ENCODE data around the gene SURF4.
"Not testable (repeated sequence)": the region's sequence is repeated elsewhere in the genome, so short reads cannot be mapped to it uniquely, and the experiment has no call there.

SURF4 gene

GRCh38 chr9:133397370-133397769, 21.5 kb upstream of the SURF4 start:
- no peak for DNase-seq (ENCODE audit: low spot score)

- DNase-seq (ENCODE audit: low spot score) = peak; percentile 57
Measured at GRCh38 chr9:133396952-133397351, 21.1 kb upstream of the SURF4 start.

- no peak for DNase-seq (ENCODE audit: low spot score)
Measured at GRCh38 chr9:133394687-133395271, 18.9 kb upstream of the SURF4 start.

DNA sequence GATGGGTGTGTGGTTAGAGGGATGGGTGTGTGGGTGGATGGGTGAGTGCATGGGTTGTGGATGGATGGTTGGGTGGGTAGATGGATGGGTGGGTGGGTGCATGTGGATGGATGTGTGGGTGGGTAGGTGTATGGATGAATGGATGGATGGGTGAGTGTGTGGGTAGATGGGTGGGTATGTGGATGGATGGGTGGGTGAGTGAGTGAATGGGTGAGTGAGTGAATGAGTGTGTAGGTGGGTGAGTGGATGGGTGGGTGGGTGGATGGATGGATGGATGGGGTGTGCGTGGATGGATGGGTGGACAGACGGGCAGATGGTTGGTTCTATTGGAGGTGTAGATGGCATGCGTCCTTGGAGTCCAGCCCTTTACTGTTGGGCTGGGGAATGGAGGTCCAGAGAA, 17.5 kb upstream of the SURF4 start:
- no peak for DNase-seq (ENCODE audit: low spot score)

- DNase-seq (ENCODE audit: low spot score) = not testable (repeated sequence)
Measured at GRCh38 chr9:133392308-133392707, 16.4 kb upstream of the SURF4 start.

- DNase-seq (ENCODE audit: low spot score) = not testable (repeated sequence)
Measured at GRCh38 chr9:133391449-133391848, 15.6 kb upstream of the SURF4 start.

DNA sequence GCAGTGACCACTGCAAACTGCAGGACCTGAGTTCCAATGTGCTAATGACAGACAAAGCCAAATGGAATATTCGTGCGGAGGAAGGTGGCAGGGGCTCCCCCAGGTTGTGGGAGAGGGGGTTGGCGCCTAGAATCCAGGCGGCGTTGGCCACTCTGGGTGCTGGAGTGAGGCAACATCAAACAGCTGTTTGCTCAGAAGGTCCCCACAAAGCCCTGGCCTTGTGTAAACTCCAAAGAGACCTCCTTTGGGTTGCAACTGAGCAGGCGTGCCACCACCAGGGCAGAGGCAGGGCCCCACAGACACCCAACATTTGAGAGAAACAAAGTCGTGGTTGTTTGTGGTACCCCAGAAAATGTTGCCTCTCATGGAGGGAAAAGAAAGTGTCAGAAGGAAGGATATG, 14.9 kb upstream of the SURF4 start:
- no peak for DNase-seq (ENCODE audit: low spot score)

DNA sequence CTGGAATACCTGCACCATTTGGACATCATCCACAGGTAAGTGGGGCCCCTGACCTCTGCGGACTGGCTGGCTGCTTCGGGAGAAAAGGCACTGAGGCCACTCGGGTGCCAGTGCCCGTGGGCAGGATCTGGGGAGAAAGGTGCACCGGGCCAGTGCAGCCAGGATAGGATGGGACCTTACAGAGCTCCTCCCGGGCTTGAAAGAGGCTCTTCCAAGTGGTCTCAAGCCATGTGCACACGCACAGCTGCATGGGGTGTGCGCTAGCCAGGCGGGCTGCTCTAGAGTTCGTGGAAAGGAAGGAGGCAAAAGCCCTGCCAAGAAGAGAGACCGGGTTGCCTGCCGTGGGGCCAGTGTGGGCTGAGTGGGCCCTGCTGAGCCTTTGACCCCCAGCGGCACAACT, 13.7 kb upstream of the SURF4 start:
- no peak for DNase-seq (ENCODE audit: low spot score)

GRCh38 chr9:133389025-133389557, 13.2 kb upstream of the SURF4 start:
- no peak for DNase-seq (ENCODE audit: low spot score)

- no peak for DNase-seq (ENCODE audit: low spot score)
Measured at GRCh38 chr9:133387680-133388079, 11.8 kb upstream of the SURF4 start.

- no peak for DNase-seq (ENCODE audit: low spot score)
Measured at GRCh38 chr9:133386338-133386737, 10.5 kb upstream of the SURF4 start.

DNA sequence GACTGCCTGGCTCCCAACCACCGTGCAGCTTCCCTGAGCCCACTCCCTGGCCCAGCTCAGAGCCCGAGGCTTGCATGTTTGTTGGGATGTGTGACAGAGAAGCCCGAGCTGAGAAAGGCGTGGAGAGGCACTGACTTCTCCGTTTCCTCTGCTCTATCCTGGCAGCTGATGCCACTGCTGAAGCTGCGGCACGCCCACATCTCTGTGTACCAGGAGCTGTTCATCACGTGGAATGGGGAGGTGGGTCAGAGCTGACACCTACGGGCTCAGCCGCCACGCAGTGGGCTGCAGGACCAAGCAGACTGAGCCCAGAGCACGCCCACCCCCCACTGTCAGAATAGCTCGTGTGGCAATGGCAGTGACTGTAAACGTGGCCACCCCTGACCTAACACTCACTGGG, 9.6 kb upstream of the SURF4 start:
- DNase-seq (ENCODE audit: low spot score) = no peak

GRCh38 chr9:133384736-133385321, 9.0 kb upstream of the SURF4 start:
- no peak for DNase-seq (ENCODE audit: low spot score)

GRCh38 chr9:133383438-133383837, 7.6 kb upstream of the SURF4 start:
- DNase-seq (ENCODE audit: low spot score) = no peak

DNA sequence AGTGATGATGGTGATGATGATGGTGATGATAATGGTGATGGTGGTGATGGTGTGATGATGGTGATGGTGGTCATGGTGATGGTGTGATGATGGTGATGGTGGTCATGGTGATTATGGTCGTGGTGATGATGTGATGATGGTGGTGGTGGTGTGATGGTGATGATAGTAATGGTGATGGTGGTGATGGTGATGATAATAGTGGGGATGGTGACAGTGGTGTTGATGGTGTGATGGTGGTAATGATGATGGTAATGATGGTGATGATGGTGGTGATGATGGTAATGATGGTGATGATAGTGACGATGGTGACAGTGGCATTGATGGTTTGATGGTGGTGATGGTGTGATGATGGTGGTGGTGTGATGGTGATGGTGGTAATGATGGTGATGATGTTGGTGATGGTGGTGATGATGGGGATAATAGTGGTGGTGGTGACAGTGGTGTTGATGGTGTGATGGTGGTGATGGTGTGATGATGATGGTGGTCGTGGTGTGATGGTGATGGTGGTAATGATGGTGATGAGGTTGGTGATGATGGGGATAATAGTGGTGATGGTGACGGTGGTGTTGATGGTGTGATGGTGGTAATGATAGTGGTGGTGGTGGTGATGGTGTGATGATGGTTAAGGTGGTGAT, 6.8 kb upstream of the SURF4 start:
- DNase-seq (ENCODE audit: low spot score) = no peak

DNA sequence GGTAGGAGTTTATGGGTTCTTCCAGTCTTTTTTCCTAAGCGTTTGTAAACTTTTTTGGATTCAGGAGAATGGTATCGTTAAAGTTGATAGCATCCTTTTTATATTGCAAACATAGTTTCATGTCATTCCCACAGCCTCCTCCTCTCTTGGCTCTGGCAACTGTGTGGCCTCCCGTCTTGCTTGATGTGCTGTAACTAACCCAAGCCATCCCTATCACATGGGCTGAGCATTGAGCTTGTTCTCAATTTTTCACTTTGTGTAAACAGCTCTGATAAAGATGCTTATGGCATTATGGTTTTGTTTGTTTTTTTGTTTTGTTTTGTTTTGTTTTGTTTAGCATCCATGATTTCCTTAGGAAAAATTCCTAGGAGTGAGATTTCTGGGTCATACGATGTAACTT, 4.9 kb upstream of the SURF4 start:
- DNase-seq (ENCODE audit: low spot score) = no peak

GRCh38 chr9:133379153-133380086, 3.6 kb upstream of the SURF4 start:
- DNase-seq (ENCODE audit: low spot score) = no peak

DNA sequence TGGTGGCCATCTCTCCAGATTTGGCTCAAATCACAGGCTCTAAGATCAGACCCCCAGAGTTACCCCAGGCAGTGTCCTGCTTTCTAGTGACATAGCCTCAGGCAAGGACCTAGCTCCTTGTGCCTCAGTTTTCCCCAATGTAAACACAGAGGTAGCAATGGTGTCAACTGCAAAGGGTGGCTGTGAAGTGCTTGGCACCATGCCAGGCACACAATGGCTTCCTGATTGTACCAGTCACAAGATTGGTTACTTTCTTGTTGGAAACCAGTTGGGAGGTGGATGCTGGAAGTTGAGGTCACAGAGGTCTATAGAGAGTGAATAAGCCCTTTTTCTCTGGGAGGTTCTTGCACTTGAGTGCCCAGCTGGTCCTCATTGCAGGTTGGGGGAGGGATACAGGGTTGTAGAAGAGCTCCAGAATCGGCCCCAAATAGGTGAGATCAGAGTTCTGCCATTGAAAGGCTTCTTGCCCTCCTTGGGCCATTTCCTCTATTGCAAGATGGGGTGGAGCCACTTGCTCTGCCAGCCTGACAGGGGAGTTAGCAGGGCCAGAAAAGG, 2.6 kb upstream of the SURF4 start:
- no peak for DNase-seq (ENCODE audit: low spot score)

GRCh38 chr9:133377721-133378216, 1.9 kb upstream of the SURF4 start:
- DNase-seq (ENCODE audit: low spot score) = no peak

DNA sequence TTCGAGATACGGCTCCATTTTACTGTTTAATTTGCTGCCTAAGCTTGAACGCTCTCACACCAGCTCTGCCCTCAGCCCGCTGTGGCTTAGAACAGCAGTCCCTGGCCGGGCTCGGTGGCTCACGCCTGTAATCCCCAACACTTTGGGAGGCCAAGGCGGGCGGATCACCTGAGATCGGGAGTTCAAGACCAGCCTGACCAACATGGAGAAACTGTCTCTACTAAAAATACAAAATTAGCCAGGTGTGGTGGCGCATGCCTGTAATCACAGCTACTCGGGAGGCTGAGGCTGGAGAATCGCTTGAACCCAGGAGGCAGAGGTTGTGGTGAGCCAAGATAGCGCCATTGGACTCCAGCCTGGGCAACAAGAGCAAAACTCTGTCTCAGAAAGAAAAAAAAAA, 1.4 kb upstream of the SURF4 start:
- DNase-seq (ENCODE audit: low spot score) = not testable (repeated sequence)

- peak; percentile 72 for DNase-seq (ENCODE audit: low spot score)
Measured at GRCh38 chr9:133375116-133375723, 640 bp downstream of the SURF4 start.

Measured in HuH-7 (cell line).